Body of pancreas (tissue), 4 donors: ENCODE data around the gene KAT6B.

Experiments used
- CTCF ChIP-seq, 7 experiments: fragments of 450-650 bp in 4 of 7; fragments of 200-600 bp in 3 of 7; sonication (generic) in 3 of 7; IDR thresholded peaks; one replicate each; pipeline ENCODE4 v1.5.1; 2016 to 2019; ENCODE audit warnings: antibody characterized with exemption in 7 of 7
- POLR2A ChIP-seq, 3 donors: fragments of 450-650 bp; IDR thresholded peaks; one replicate each; pipeline ENCODE4 v1.6.1; 2016; ENCODE audit warnings: antibody characterized with exemption in 3 of 3, mild to moderate bottlenecking in 2 of 3

GRCh38 chr10:75072727-75073126 is 246.3 kb downstream of the KAT6B start:
- no peak for TF ChIP-seq CTCF (IDR thresholded peaks at IDR 0.05)
- no peak for TF ChIP-seq POLR2A (IDR thresholded peaks at IDR 0.05)
